Smooth muscle cell (in vitro differentiated cells): ENCODE measurements around the gene KIRREL3. TPM values are rescaled to one million over a fixed set of nuclear protein-coding genes. Genes with fewer than 3 reads are reported as not detected.

Experiments
- DNase-seq: peaks from one replicate; lab custom pipeline; 2025; ENCODE audit not compliant: unreplicated experiment; lab: John Stamatoyannopoulos, UW
- H2AFZ ChIP-seq: fragments of 200-600 bp; sonication (generic); 2 replicates; pipeline ENCODE4 v1.6.0; 2016; ENCODE audit warnings: antibody characterized with exemption, low read depth, mild to moderate bottlenecking
- H3F3A ChIP-seq: fragments of 200-600 bp; sonication (generic); 2 replicates; pipeline ENCODE4 v1.6.0; 2017; ENCODE audit warnings: antibody characterized with exemption, low read depth
- H3K27ac ChIP-seq: fragments of 200-600 bp; sonication (generic); 2 replicates; pipeline ENCODE4 v1.5.1; 2016; ENCODE audit warnings: low read depth, mild to moderate bottlenecking
- H3K27me3 ChIP-seq: fragments of 200-600 bp; sonication (generic); 2 replicates; pipeline ENCODE4 v1.6.1; 2016; ENCODE audit warnings: low read depth, mild to moderate bottlenecking
- H3K36me3 ChIP-seq: fragments of 200-600 bp; sonication (generic); 2 replicates; pipeline ENCODE4 v1.5.1; 2016; ENCODE audit warnings: low read depth
- H3K4me1 ChIP-seq: fragments of 200-600 bp; sonication (generic); 2 replicates; pipeline ENCODE4 v1.5.1; 2016; ENCODE audit warnings: low read depth
- H3K4me2 ChIP-seq: fragments of 200-600 bp; sonication (generic); 2 replicates; pipeline ENCODE4 v1.6.0; 2016; ENCODE audit warnings: mild to moderate bottlenecking
- H3K4me3 ChIP-seq: fragments of 200-600 bp; sonication (generic); 2 replicates; pipeline ENCODE4 v1.5.1; 2016; ENCODE audit warnings: mild to moderate bottlenecking
- H3K79me2 ChIP-seq: fragments of 200-600 bp; sonication (generic); 2 replicates; pipeline ENCODE4 v1.6.0; 2016; ENCODE audit warnings: low read depth, mild to moderate bottlenecking
- H3K9ac ChIP-seq: fragments of 200-600 bp; sonication (generic); 2 replicates; pipeline ENCODE4 v1.6.0; 2016; ENCODE audit warnings: low read depth
- H3K9me3 ChIP-seq: fragments of 200-600 bp; sonication (generic); replicated peaks from 2 replicates; pipeline ENCODE4 v1.5.1; 2016; ENCODE audit warnings: low read depth
- H4K20me1 ChIP-seq: fragments of 200-600 bp; sonication (generic); 2 replicates; pipeline ENCODE4 v1.6.0; 2016; ENCODE audit warnings: low read depth
- CTCF ChIP-seq: fragments of 200-600 bp; sonication (generic); IDR thresholded peaks from 2 replicates; pipeline ENCODE4 v1.5.1; 2017; ENCODE audit warnings: borderline replicate concordance, mild to moderate bottlenecking, antibody characterized with exemption; ENCODE audit not compliant: insufficient read depth, poor library complexity, severe bottlenecking
- WGBS: methylation state at CpG from one replicate; pipeline ENCODE4 v1.1.7; 2016; ENCODE audit warnings: low lambda C conversion rate; 5-methylcytosine and 5-hydroxymethylcytosine counted together
- polyA plus RNA-seq: library from polyadenylated mRNA; unstranded; fragments of >200 nt; fragmentation: Nextera tagmentation; extraction: Ambion mirVana; gene quantifications from 2 replicates; pipeline ENCODE4 v1.2.1, GENCODE V29; 2016
- total RNA-seq: library from RNA; depleted of rRNA; stranded (reverse); fragments of >200 nt; gene quantifications from 2 replicates; pipeline ENCODE4 v1.2.3, GENCODE V29; 2014

The KIRREL3 gene
- total and polyA plus RNA-seq, 2 experiments from 2014 or later, result 1.2 TPM; not detected in 1

GRCh38 chr11:126874831-126875230, 125.7 kb downstream of the KIRREL3 start:
- Histone ChIP-seq H3K79me2 (no peaks in the 10 kb centered on the region), H3K27ac (no peak overlapping the region), H3K9ac (no peak overlapping the region), H3K36me3 (no peaks in the 10 kb centered on the region), H2AFZ (no peak overlapping the region), H3K27me3 (peaks cover 5% of the 10 kb centered on the region), H3K4me2 (peak overlapping the region; percentile 48), H3K4me3 (no peak overlapping the region), H3F3A (no peaks in the 10 kb centered on the region), H3K9me3 (no peaks in the 10 kb centered on the region), H3K4me1 (peaks cover 9% of the 10 kb centered on the region), H4K20me1 (no peaks in the 10 kb centered on the region)
- TF ChIP-seq CTCF, result no peak
- no peak for DNase-seq
- WGBS, result 60% methylated on average over 5 of the region's 5 CpGs

GRCh38 chr11:126874276-126874675, 126.3 kb downstream of the KIRREL3 start:
- Histone ChIP-seq H3K36me3 (no peaks in the 10 kb centered on the region), H3K9ac (no peak overlapping the region), H3K27me3 (peaks cover 5% of the 10 kb centered on the region), H3K4me1 (peaks cover 4% of the 10 kb centered on the region), H3K79me2 (no peaks in the 10 kb centered on the region), H3K27ac (no peak overlapping the region), H4K20me1 (no peaks in the 10 kb centered on the region), H3K4me2 (peak overlapping the region; percentile 48), H3F3A (no peaks in the 10 kb centered on the region), H3K9me3 (no peaks in the 10 kb centered on the region), H3K4me3 (no peak overlapping the region), H2AFZ (no peak overlapping the region)
- WGBS, result 54% methylated on average over 3 of the region's 3 CpGs
- no peak for TF ChIP-seq CTCF
- no peak for DNase-seq

- DNase-seq, result no peak
- no peak overlapping the region for H3K4me2 ChIP-seq
- H3K27me3 ChIP-seq, result peaks cover under 1% of the 10 kb centered on the region
- no peaks in the 10 kb centered on the region for H3K9me3 ChIP-seq
- no peak overlapping the region for H3K9ac ChIP-seq
- H3K27ac ChIP-seq, result no peak overlapping the region
- H3K4me3 ChIP-seq, result no peak overlapping the region
- H3K79me2 ChIP-seq, result no peaks in the 10 kb centered on the region
- no peak for TF ChIP-seq CTCF
- no peaks in the 10 kb centered on the region for H4K20me1 ChIP-seq
- no peak overlapping the region for H2AFZ ChIP-seq
- no peaks in the 10 kb centered on the region for H3K36me3 ChIP-seq
- H3K4me1 ChIP-seq, result no peaks in the 10 kb centered on the region
- no peaks in the 10 kb centered on the region for H3F3A ChIP-seq
Measured at GRCh38 chr11:126871792-126872191, 128.8 kb downstream of the KIRREL3 start.

- 76% methylated on average over 4 of the region's 4 CpGs for WGBS
Measured at GRCh38 chr11:126870021-126870420, 130.5 kb downstream of the KIRREL3 start.

More at GRCh38 chr11:126870021-126870420, 130.5 kb downstream of the KIRREL3 start:
- Histone ChIP-seq H3K4me1 (no peaks in the 10 kb centered on the region), H3K4me2 (no peak overlapping the region), H3K27ac (no peak overlapping the region), H4K20me1 (no peaks in the 10 kb centered on the region), H3K4me3 (no peak overlapping the region), H2AFZ (no peak overlapping the region), H3K27me3 (peaks cover 5% of the 10 kb centered on the region), H3K9ac (no peak overlapping the region), H3K79me2 (no peaks in the 10 kb centered on the region), H3K36me3 (no peaks in the 10 kb centered on the region), H3K9me3 (no peaks in the 10 kb centered on the region), H3F3A (no peaks in the 10 kb centered on the region)
- TF ChIP-seq CTCF, result no peak
- no peak for DNase-seq
